Measurements from ENCODE around the gene RPUSD1. TPM values are rescaled to one million over a fixed set of nuclear protein-coding genes. Genes with fewer than 3 reads are reported as not detected.

Gene RPUSD1
- polyA plus RNA-seq, 1 of the 3 experiments (the other 2 are of a cell fraction), result 27.7 TPM

DNA sequence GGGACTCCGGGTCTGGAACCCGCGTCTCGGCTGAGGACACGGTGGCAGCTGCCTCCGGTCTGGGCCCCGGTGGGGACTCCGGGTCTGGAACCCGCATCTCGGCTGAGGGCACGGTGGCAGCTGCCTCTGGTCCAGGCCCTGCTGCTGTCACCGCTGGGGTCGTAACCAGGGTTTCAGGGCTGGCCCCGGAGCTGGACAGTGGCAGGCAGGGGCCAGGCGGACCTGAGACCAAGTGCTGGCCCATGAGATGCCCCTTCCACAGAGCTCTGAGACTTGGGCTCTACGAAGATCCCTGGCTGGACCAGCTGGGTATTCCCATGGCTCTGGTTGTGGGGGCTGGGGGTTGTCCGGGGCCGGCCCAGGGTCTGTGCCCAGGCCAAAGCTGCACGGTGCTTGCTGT, 3.8 kb downstream of the RPUSD1 start:
- Histone ChIP-seq H4K20me1 (ENCODE audit: insufficient read depth) (peaks cover 23% of the 10 kb centered on the region; the same call in 1 of the 2 replicates), H3K4me1 (ENCODE audit: control insufficient read depth in 1 of 2, insufficient read depth in 2 of 2, low read depth in 1 of 2, low read length in 1 of 2) (peaks cover 0 to 25% of the 10 kb centered on the region in 2 experiments; a peak in 1 of 4 replicates), H3K27ac (ENCODE audit: low read depth in 2 of 2, low read length in 1 of 2) (no peak overlapping the region), H3K36me3 (replicated peaks in 1 of 2; ENCODE audit: control insufficient read depth in 1 of 2, insufficient read depth in 2 of 2, low read length in 1 of 2) (peaks cover 0 to 10% of the 10 kb centered on the region in 2 experiments), H3K27me3 (ENCODE audit: insufficient read depth) (peaks cover 17% of the 10 kb centered on the region; the same call in 1 of the 2 replicates), H3K9me2 (no peaks in the 10 kb centered on the region), H3K79me2 (ENCODE audit: insufficient read depth) (peaks cover 27% of the 10 kb centered on the region), H3K4me2 (no peak overlapping the region), H3K4me3 (ENCODE audit: low read depth in 2 of 2, low read length in 1 of 2) (no peak overlapping the region), H3K9ac (no peak overlapping the region), H2AFZ (ENCODE audit: low read depth) (no peak overlapping the region), H3F3A (replicated peaks; ENCODE audit: insufficient read depth) (no peaks in the 10 kb centered on the region), H3K9me3 (no peaks in the 10 kb centered on the region)
- 98% methylated on average over 14 of the region's 19 CpGs for WGBS (ENCODE audit: low lambda C conversion rate)
- CTCF ChIA-PET, result interaction anchor here (1.0 to 8.9 kb wide), 14 partner anchors 12 to 285 kb away, joined by 4 to 127 read pairs (median 10); partner anchors contain the start of genes ANTKMT, CCDC78, CIAO3 and FBXL16
- POLR2A ChIA-PET, result interaction anchor here (0.9 to 1.4 kb wide), 2 partner anchors 43 to 68 kb away, joined by 3 to 4 read pairs; partner anchors contain the start of gene CIAO3
- no peak for DNase-seq
- no peak for TF ChIP-seq RXRA (IDR thresholded peaks at IDR 0.05; ENCODE audit: borderline replicate concordance, low read depth)
- TF ChIP-seq TCF12 (IDR thresholded peaks at IDR 0.05), result no peak
- TF ChIP-seq RFX5 (IDR thresholded peaks at IDR 0.05; ENCODE audit: low read length), result no peak
- TF ChIP-seq FOXJ3 (CRISPR knock-in tag; IDR thresholded peaks at IDR 0.05), result no peak
- TF ChIP-seq PBX3 (IDR thresholded peaks at IDR 0.05), result no peak
- TF ChIP-seq, protein P1, sequence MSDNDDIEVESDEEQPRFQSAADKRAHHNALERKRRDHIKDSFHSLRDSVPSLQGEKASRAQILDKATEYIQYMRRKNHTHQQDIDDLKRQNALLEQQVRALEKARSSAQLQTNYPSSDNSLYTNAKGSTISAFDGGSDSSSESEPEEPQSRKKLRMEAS (IDR thresholded peaks at IDR 0.05; ENCODE audit: low read depth), result no peak
- no peak for TF ChIP-seq MXI1 (IDR thresholded peaks at IDR 0.05; ENCODE audit: low read depth, low read length)
- TF ChIP-seq USF2 (IDR thresholded peaks at IDR 0.05; ENCODE audit: borderline replicate concordance, low read depth, low read length), result no peak
- no peak for TF ChIP-seq GATA2 (CRISPR knock-in tag; IDR thresholded peaks at IDR 0.05)
- no peak for TF ChIP-seq NRF1 (IDR thresholded peaks at IDR 0.05; ENCODE audit: low read depth, low read length)
- TF ChIP-seq IRF3 (IDR thresholded peaks at IDR 0.05; ENCODE audit: low read depth, low read length), result no peak
- TF ChIP-seq GABPA (IDR thresholded peaks at IDR 0.05; ENCODE audit: low read depth), result no peak
- no peak for TF ChIP-seq SMC3 (IDR thresholded peaks at IDR 0.05; ENCODE audit: low read depth, low read length)
- TF ChIP-seq CHD2 (IDR thresholded peaks at IDR 0.05; ENCODE audit: low read length, partially characterized antibody), result no peak
- TF ChIP-seq, protein P2, sequence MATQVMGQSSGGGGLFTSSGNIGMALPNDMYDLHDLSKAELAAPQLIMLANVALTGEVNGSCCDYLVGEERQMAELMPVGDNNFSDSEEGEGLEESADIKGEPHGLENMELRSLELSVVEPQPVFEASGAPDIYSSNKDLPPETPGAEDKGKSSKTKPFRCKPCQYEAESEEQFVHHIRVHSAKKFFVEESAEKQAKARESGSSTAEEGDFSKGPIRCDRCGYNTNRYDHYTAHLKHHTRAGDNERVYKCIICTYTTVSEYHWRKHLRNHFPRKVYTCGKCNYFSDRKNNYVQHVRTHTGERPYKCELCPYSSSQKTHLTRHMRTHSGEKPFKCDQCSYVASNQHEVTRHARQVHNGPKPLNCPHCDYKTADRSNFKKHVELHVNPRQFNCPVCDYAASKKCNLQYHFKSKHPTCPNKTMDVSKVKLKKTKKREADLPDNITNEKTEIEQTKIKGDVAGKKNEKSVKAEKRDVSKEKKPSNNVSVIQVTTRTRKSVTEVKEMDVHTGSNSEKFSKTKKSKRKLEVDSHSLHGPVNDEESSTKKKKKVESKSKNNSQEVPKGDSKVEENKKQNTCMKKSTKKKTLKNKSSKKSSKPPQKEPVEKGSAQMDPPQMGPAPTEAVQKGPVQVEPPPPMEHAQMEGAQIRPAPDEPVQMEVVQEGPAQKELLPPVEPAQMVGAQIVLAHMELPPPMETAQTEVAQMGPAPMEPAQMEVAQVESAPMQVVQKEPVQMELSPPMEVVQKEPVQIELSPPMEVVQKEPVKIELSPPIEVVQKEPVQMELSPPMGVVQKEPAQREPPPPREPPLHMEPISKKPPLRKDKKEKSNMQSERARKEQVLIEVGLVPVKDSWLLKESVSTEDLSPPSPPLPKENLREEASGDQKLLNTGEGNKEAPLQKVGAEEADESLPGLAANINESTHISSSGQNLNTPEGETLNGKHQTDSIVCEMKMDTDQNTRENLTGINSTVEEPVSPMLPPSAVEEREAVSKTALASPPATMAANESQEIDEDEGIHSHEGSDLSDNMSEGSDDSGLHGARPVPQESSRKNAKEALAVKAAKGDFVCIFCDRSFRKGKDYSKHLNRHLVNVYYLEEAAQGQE (IDR thresholded peaks at IDR 0.05; ENCODE audit: low read depth, low read length), result no peak
- TF ChIP-seq EP300 (IDR thresholded peaks at IDR 0.05; ENCODE audit: borderline replicate concordance in 1 of 2, low read depth in 1 of 2, low read length in 1 of 2), result no peak
